ENCODE measurements around the gene UCP3.

The UCP3 gene

GRCh38 chr11:74008373-74009229 lies at the start of gene UCP3:
TSS of gene UCP3 (minus strand) at chr11:74009085. CDS start at chr11:74007042, 2,043 bp downstream.
- DNase-seq (ENCODE audit: low read depth in 2 of 2): no peak

- no peak for DNase-seq (ENCODE audit: low read depth in 2 of 2)
These were observed 48.6 kb upstream of the UCP3 start for GRCh38 chr11:74057249-74058151.

GRCh38 chr11:74055938-74056337 lies 47.1 kb upstream of the UCP3 start:
- no peak for DNase-seq (ENCODE audit: low read depth in 2 of 2)

- no peak for DNase-seq (ENCODE audit: low read depth in 2 of 2)
These were observed 41.6 kb upstream of the UCP3 start for GRCh38 chr11:74050465-74050864.

GRCh38 chr11:74048993-74049392 lies 40.1 kb upstream of the UCP3 start:
- DNase-seq (ENCODE audit: low read depth in 2 of 2): no peak

- no peak for DNase-seq (ENCODE audit: low read depth in 2 of 2)
These were observed 35.7 kb upstream of the UCP3 start for GRCh38 chr11:74044538-74044937.

GRCh38 chr11:74043450-74043849 lies 34.6 kb upstream of the UCP3 start:
- no peak for DNase-seq (ENCODE audit: low read depth in 2 of 2)

GRCh38 chr11:74037309-74037708 lies 28.4 kb upstream of the UCP3 start:
- no peak for DNase-seq (ENCODE audit: low read depth in 2 of 2)

- no peak for DNase-seq (ENCODE audit: low read depth in 2 of 2)
These were observed 26.4 kb upstream of the UCP3 start for GRCh38 chr11:74035264-74035663.

- no peak for DNase-seq (ENCODE audit: low read depth in 2 of 2)
These were observed 24.2 kb upstream of the UCP3 start for GRCh38 chr11:74033046-74033445.

GRCh38 chr11:74030723-74031676 lies 22.1 kb upstream of the UCP3 start:
- no peak for DNase-seq (ENCODE audit: low read depth in 2 of 2)

GRCh38 chr11:74025467-74026166 lies 16.7 kb upstream of the UCP3 start:
- no peak for DNase-seq (ENCODE audit: low read depth in 2 of 2)

- DNase-seq (ENCODE audit: low read depth in 2 of 2): no peak
These were observed 15.6 kb upstream of the UCP3 start for GRCh38 chr11:74024261-74025029.

GRCh38 chr11:74023276-74023675 lies 14.4 kb upstream of the UCP3 start:
- DNase-seq (ENCODE audit: low read depth in 2 of 2): no peak

- DNase-seq (ENCODE audit: low read depth in 2 of 2): no peak
These were observed 13.7 kb upstream of the UCP3 start for GRCh38 chr11:74022546-74022945.

- no peak for DNase-seq (ENCODE audit: low read depth in 2 of 2)
These were observed 13.1 kb upstream of the UCP3 start for GRCh38 chr11:74021998-74022397.

GRCh38 chr11:74020539-74020938 lies 11.7 kb upstream of the UCP3 start:
- DNase-seq (ENCODE audit: low read depth in 2 of 2): no peak

- no peak for DNase-seq (ENCODE audit: low read depth in 2 of 2)
These were observed 11.0 kb upstream of the UCP3 start for GRCh38 chr11:74019860-74020259.

GRCh38 chr11:74019104-74019738 lies 10.3 kb upstream of the UCP3 start:
- DNase-seq (ENCODE audit: low read depth in 2 of 2): no peak

All from stimulated activated CD4-positive, alpha-beta T cell treated with anti-CD3 and anti-CD28 coated beads, Interleukin-1b, Interleukin-23, amount 100 ng/mL, for 1 hour (primary cell).